ENCODE data around the gene TRDN.
"Not testable (repeated sequence)": the region's sequence is repeated elsewhere in the genome, so short reads cannot be mapped to it uniquely, and the experiment has no call there.

The TRDN gene

GRCh38 chr6:123503619-123504018 is 133.1 kb downstream of the TRDN start:
- DNase-seq (ENCODE audit: low read depth), result no peak

GRCh38 chr6:123497025-123497424 is 139.7 kb downstream of the TRDN start:
- no peak for DNase-seq (ENCODE audit: low read depth)

GRCh38 chr6:123489589-123489988 is 147.2 kb downstream of the TRDN start:
- DNase-seq (ENCODE audit: low read depth), result no peak

- no peak for DNase-seq (ENCODE audit: low read depth)
Measured at GRCh38 chr6:123480986-123481385, 155.8 kb downstream of the TRDN start.

GRCh38 chr6:123472025-123472702 is 164.6 kb downstream of the TRDN start:
- not testable (repeated sequence) for DNase-seq (ENCODE audit: low read depth)

- DNase-seq (ENCODE audit: low read depth), result no peak
Measured at GRCh38 chr6:123467392-123467791, 169.4 kb downstream of the TRDN start.

GRCh38 chr6:123462152-123462551 is 174.6 kb downstream of the TRDN start:
- no peak for DNase-seq (ENCODE audit: low read depth)

- DNase-seq (ENCODE audit: low read depth), result no peak
Measured at GRCh38 chr6:123458218-123458617, 178.5 kb downstream of the TRDN start.

GRCh38 chr6:123456836-123457235 is 179.9 kb downstream of the TRDN start:
- no peak for DNase-seq (ENCODE audit: low read depth)

- DNase-seq (ENCODE audit: low read depth), result no peak
Measured at GRCh38 chr6:123454448-123454847, 182.3 kb downstream of the TRDN start.

- not testable (repeated sequence) for DNase-seq (ENCODE audit: low read depth)
Measured at GRCh38 chr6:123453071-123453470, 183.7 kb downstream of the TRDN start.

GRCh38 chr6:123448306-123448884 is 188.4 kb downstream of the TRDN start:
- DNase-seq (ENCODE audit: low read depth), result no peak

GRCh38 chr6:123447315-123447937 is 189.3 kb downstream of the TRDN start:
- DNase-seq (ENCODE audit: low read depth), result no peak

GRCh38 chr6:123439371-123439770 is 197.4 kb downstream of the TRDN start:
- DNase-seq (ENCODE audit: low read depth), result no peak

GRCh38 chr6:123434186-123434585 is 202.6 kb downstream of the TRDN start:
- DNase-seq (ENCODE audit: low read depth), result no peak

GRCh38 chr6:123430970-123431369 is 205.8 kb downstream of the TRDN start:
- DNase-seq (ENCODE audit: low read depth), result no peak

- DNase-seq (ENCODE audit: low read depth), result no peak
Measured at GRCh38 chr6:123427008-123427407, 209.7 kb downstream of the TRDN start.

GRCh38 chr6:123423130-123423529 is 213.6 kb downstream of the TRDN start:
- DNase-seq (ENCODE audit: low read depth), result no peak

GRCh38 chr6:123420512-123420911 is 216.2 kb downstream of the TRDN start:
- DNase-seq (ENCODE audit: low read depth), result no peak

GRCh38 chr6:123418071-123418470 is 218.7 kb downstream of the TRDN start:
- no peak for DNase-seq (ENCODE audit: low read depth)

GRCh38 chr6:123417535-123417934 is 219.2 kb downstream of the TRDN start:
- DNase-seq (ENCODE audit: low read depth), result no peak

- DNase-seq (ENCODE audit: low read depth), result no peak
Measured at GRCh38 chr6:123415844-123416468, 220.8 kb downstream of the TRDN start.

- no peak for DNase-seq (ENCODE audit: low read depth)
Measured at GRCh38 chr6:123404975-123405374, 231.8 kb downstream of the TRDN start.

All from activated T-cell treated with anti-CD3 and anti-CD28 coated beads for 1 hour (primary cell).